Neural cell (in vitro differentiated cells): ENCODE data around the gene NAP1L1. TPM values are rescaled to one million over a fixed set of nuclear protein-coding genes. Genes with fewer than 3 reads are reported as not detected.

Experiments used
- H2AFZ ChIP-seq: fragments of 200-600, 300-800 bp; sonication (generic), shearing (Covaris generic); 2 replicates; pipeline ENCODE4 v1.6.0; 2014; ENCODE audit warnings: low read depth, mild to moderate bottlenecking, antibody characterized with exemption, low read length, moderate library complexity
- H3F3A ChIP-seq: fragments of 200-600 bp; shearing (Covaris generic); 2 replicates; pipeline ENCODE4 v1.6.1; 2016; ENCODE audit warnings: mild to moderate bottlenecking, moderate library complexity, mixed read lengths, antibody characterized with exemption, low read length; ENCODE audit not compliant: insufficient read depth, poor library complexity, severe bottlenecking
- H3K27ac ChIP-seq: fragments of 200-600, 300-800 bp; sonication (generic), shearing (Covaris generic); 2 replicates; pipeline ENCODE4 v1.5.1; 2014; ENCODE audit warnings: mild to moderate bottlenecking, low read length, moderate library complexity
- H3K27me3 ChIP-seq: fragments of 300-800, 200-600 bp; sonication (generic), shearing (Covaris generic); 2 replicates; pipeline ENCODE4 v1.6.0; 2014; ENCODE audit warnings: mild to moderate bottlenecking, low read depth, low read length, moderate library complexity; ENCODE audit not compliant: insufficient read depth
- H3K36me3 ChIP-seq: fragments of 300-800, 200-600 bp; sonication (generic), shearing (Covaris generic); 2 replicates; pipeline ENCODE4 v1.5.1; 2014; ENCODE audit warnings: mild to moderate bottlenecking, antibody characterized with exemption, low read length, moderate library complexity; ENCODE audit not compliant: insufficient read depth
- H3K4me2 ChIP-seq: fragments of 300-800, 200-600 bp; sonication (generic), shearing (Covaris generic); 2 replicates; pipeline ENCODE4 v1.6.0; 2014; ENCODE audit warnings: mild to moderate bottlenecking, low read length
- H3K4me3 ChIP-seq: fragments of 300-800, 200-600 bp; sonication (generic), shearing (Covaris generic); 2 replicates; pipeline ENCODE4 v1.5.1; 2014; ENCODE audit warnings: mild to moderate bottlenecking, low read length, moderate library complexity
- H3K79me2 ChIP-seq: fragments of 200-600 bp; shearing (Covaris generic); replicated peaks from 2 replicates; pipeline ENCODE4 v1.6.0; 2014; ENCODE audit warnings: mild to moderate bottlenecking, low read length, moderate library complexity; ENCODE audit not compliant: insufficient read depth
- H3K9ac ChIP-seq: fragments of 300-800, 200-600 bp; sonication (generic), shearing (Covaris generic); 2 replicates; pipeline ENCODE4 v1.6.1; 2016; ENCODE audit warnings: mild to moderate bottlenecking, low read length, mixed read lengths
- H3K9me2 ChIP-seq: fragments of 200-600 bp; shearing (Covaris generic); 2 replicates; pipeline ENCODE4 v1.6.1; 2016; ENCODE audit warnings: mild to moderate bottlenecking, low read length, mixed read lengths; ENCODE audit not compliant: insufficient read depth
- H3K9me3 ChIP-seq: fragments of 200-600, 300-800 bp; sonication (generic), shearing (Covaris generic); 2 replicates; pipeline ENCODE4 v1.6.1; 2016; ENCODE audit warnings: mild to moderate bottlenecking, mixed run types, low read length, moderate library complexity, mixed read lengths
- H4K20me1 ChIP-seq: fragments of 200-600 bp; shearing (Covaris generic); 2 replicates; pipeline ENCODE4 v1.6.1; 2016; ENCODE audit warnings: mild to moderate bottlenecking, mixed run types; ENCODE audit not compliant: insufficient read depth
- CTCF ChIP-seq: fragments of 450-650 bp; IDR thresholded peaks from 2 replicates; pipeline ENCODE4 v1.5.1; 2014; ENCODE audit warnings: antibody characterized with exemption, mild to moderate bottlenecking, moderate library complexity; ENCODE audit not compliant: poor library complexity, severe bottlenecking
- EP300 ChIP-seq: fragments of 450-650 bp; conservative IDR thresholded peaks from 2 replicates; pipeline ENCODE4 v1.6.1; 2014; ENCODE audit warnings: antibody characterized with exemption, mild to moderate bottlenecking, moderate library complexity; ENCODE audit not compliant: poor library complexity, severe bottlenecking
- EZH2 ChIP-seq: fragments of 200-600, 300-800 bp; shearing (Covaris generic), sonication (generic); IDR thresholded peaks from 2 replicates; pipeline ENCODE4 v1.6.1; 2014; ENCODE audit warnings: antibody characterized with exemption, low read length, borderline replicate concordance, mild to moderate bottlenecking; ENCODE audit not compliant: insufficient read depth, poor library complexity, severe bottlenecking
- MXI1 ChIP-seq: fragments of 450-650 bp; conservative IDR thresholded peaks from 2 replicates; pipeline ENCODE4 v1.6.1; 2014; ENCODE audit warnings: antibody characterized with exemption, mild to moderate bottlenecking; ENCODE audit not compliant: poor library complexity, severe bottlenecking
- POLR2AphosphoS5 ChIP-seq: IDR thresholded peaks from 2 replicates; pipeline ENCODE4 v1.6.1; 2012
- RAD21 ChIP-seq: fragments of 450-650 bp; conservative IDR thresholded peaks from 2 replicates; pipeline ENCODE4 v1.6.1; 2014; ENCODE audit warnings: antibody characterized with exemption, mild to moderate bottlenecking, moderate library complexity
- REST ChIP-seq: IDR thresholded peaks from 2 replicates; pipeline ENCODE4 v1.6.1; 2012; ENCODE audit warnings: borderline replicate concordance
- SMC3 ChIP-seq: fragments of 450-650 bp; conservative IDR thresholded peaks from 2 replicates; pipeline ENCODE4 v1.6.1; 2014; ENCODE audit warnings: antibody characterized with exemption, mild to moderate bottlenecking, moderate library complexity; ENCODE audit not compliant: poor library complexity
- TAF1 ChIP-seq: IDR thresholded peaks from 2 replicates; pipeline ENCODE4 v1.6.1; 2012; ENCODE audit warnings: low read depth
- polyA plus RNA-seq: library from polyadenylated mRNA; depleted of rRNA; stranded (reverse); fragments of >200 nt; gene quantifications from 2 replicates; pipeline ENCODE4 v1.2.3, GENCODE V29; 2014

The NAP1L1 gene
- polyA plus RNA-seq, 1 donor from 2014 or later, result 359 TPM

- no peak overlapping the region for H3K27ac ChIP-seq
- no peak for TF ChIP-seq TAF1
- no peak for TF ChIP-seq SMC3
- TF ChIP-seq EZH2, result no peak
- TF ChIP-seq POLR2AphosphoS5, result no peak
- TF ChIP-seq RAD21, result no peak
- no peak for TF ChIP-seq REST
- no peak for TF ChIP-seq MXI1
- TF ChIP-seq EP300, result no peak
- TF ChIP-seq CTCF, result no peak
- H3K9me2 ChIP-seq, result no peaks in the 10 kb centered on the region
- no peak overlapping the region for H2AFZ ChIP-seq
- no peak overlapping the region for H3K4me3 ChIP-seq
- H3K4me2 ChIP-seq, result no peak overlapping the region
- no peaks in the 10 kb centered on the region for H3K9me3 ChIP-seq
- H4K20me1 ChIP-seq, result no peaks in the 10 kb centered on the region
- H3K27me3 ChIP-seq, result no peaks in the 10 kb centered on the region
- H3K36me3 ChIP-seq, result peaks cover 16% of the 10 kb centered on the region
- no peak overlapping the region for H3K9ac ChIP-seq
- H3K79me2 ChIP-seq, result no peaks in the 10 kb centered on the region
- H3F3A ChIP-seq, result no peaks in the 10 kb centered on the region
Measured at GRCh38 chr12:76047060-76047459, 37.4 kb downstream of the NAP1L1 start.

- Histone ChIP-seq H3K79me2 (no peaks in the 10 kb centered on the region), H3K36me3 (no peaks in the 10 kb centered on the region), H3K27ac (no peak overlapping the region), H3K9me3 (no peaks in the 10 kb centered on the region), H3K4me2 (no peak overlapping the region), H3K9ac (no peak overlapping the region), H3F3A (no peaks in the 10 kb centered on the region), H4K20me1 (no peaks in the 10 kb centered on the region), H2AFZ (no peak overlapping the region), H3K27me3 (no peaks in the 10 kb centered on the region), H3K4me3 (no peak overlapping the region), H3K9me2 (no peaks in the 10 kb centered on the region)
- TF ChIP-seq RAD21 (no peak), POLR2AphosphoS5 (no peak), MXI1 (no peak), TAF1 (no peak), EP300 (no peak), EZH2 (no peak), SMC3 (no peak), CTCF (no peak), REST (no peak)
Measured at GRCh38 chr12:76043377-76043776, 41.1 kb downstream of the NAP1L1 start.
